ENCODE data around the gene GABBR2.

The GABBR2 gene

GRCh38 chr9:98374385-98375051 lies 334.2 kb downstream of the GABBR2 start:
- no peak for TF ChIP-seq CTCF (conservative IDR thresholded peaks at IDR 0.05; ENCODE audit: low read depth, low read length)
- DNase-seq (ENCODE audit: low read depth): peak; percentile 81
- H3K4me3 ChIP-seq (ENCODE audit: low read depth, low read length): no peak overlapping the region

- no peak overlapping the region for H3K4me3 ChIP-seq (ENCODE audit: low read depth, low read length)
- no peak for TF ChIP-seq CTCF (conservative IDR thresholded peaks at IDR 0.05; ENCODE audit: low read depth, low read length)
- DNase-seq (ENCODE audit: low read depth): no peak
Measured at GRCh38 chr9:98373609-98374008, 335.1 kb downstream of the GABBR2 start.

- H3K4me3 ChIP-seq (ENCODE audit: low read depth, low read length): no peak overlapping the region
- TF ChIP-seq CTCF (conservative IDR thresholded peaks at IDR 0.05; ENCODE audit: low read depth, low read length): no peak
- no peak for DNase-seq (ENCODE audit: low read depth)
Measured at GRCh38 chr9:98372077-98372836, 336.5 kb downstream of the GABBR2 start.

- no peak for TF ChIP-seq CTCF (conservative IDR thresholded peaks at IDR 0.05; ENCODE audit: low read depth, low read length)
- no peak overlapping the region for H3K4me3 ChIP-seq (ENCODE audit: low read depth, low read length)
- no peak for DNase-seq (ENCODE audit: low read depth)
Measured at GRCh38 chr9:98370976-98371315, 337.8 kb downstream of the GABBR2 start.

- no peak for DNase-seq (ENCODE audit: low read depth)
- no peak overlapping the region for H3K4me3 ChIP-seq (ENCODE audit: low read depth, low read length)
- TF ChIP-seq CTCF (conservative IDR thresholded peaks at IDR 0.05; ENCODE audit: low read depth, low read length): no peak
Measured at GRCh38 chr9:98370300-98370975, 338.3 kb downstream of the GABBR2 start.

- no peak overlapping the region for H3K4me3 ChIP-seq (ENCODE audit: low read depth, low read length)
- no peak for DNase-seq (ENCODE audit: low read depth)
- TF ChIP-seq CTCF (conservative IDR thresholded peaks at IDR 0.05; ENCODE audit: low read depth, low read length): no peak
Measured at GRCh38 chr9:98369896-98370295, 338.8 kb downstream of the GABBR2 start.
